ENCODE data around the gene SIT1. TPM values are rescaled to one million over a fixed set of nuclear protein-coding genes. Genes with fewer than 3 reads are reported as not detected.

The SIT1 gene
- polyA plus RNA-seq, 2 of the 4 experiments (the other 2 are of a cell fraction): not detected

GRCh38 chr9:35687972-35688557, 37.3 kb upstream of the SIT1 start (continued):
- no peak for TF ChIP-seq ZFP36 (IDR thresholded peaks at IDR 0.05; ENCODE audit: borderline replicate concordance, partially characterized antibody)

GRCh38 chr9:35687306-35687705, 36.6 kb upstream of the SIT1 start:
- ChIA-PET CTCF (interaction anchor here (2.8 to 32.5 kb wide), 4 partner anchors 9 to 69 kb away, joined by 12 to 758 read pairs (median 285); partner anchors contain the start of genes ARHGEF39, CA9, CCDC107 and CREB3), POLR2A (interaction anchor here (1.1 to 1.7 kb wide), 2 partner anchors 22 to 45 kb away, joined by 3 to 4 read pairs; partner anchors contain the start of genes ARHGEF39, CREB3 and TLN1)
- ATAC-seq (no peak), DNase-seq (ENCODE audit: low read depth in 1 of 2, low spot score in 1 of 2) (peak in 1 of 2 experiments; percentile 43), FAIRE-seq (no peak)
- Histone ChIP-seq H3K4me3 (peak overlapping the region; percentile 87; the same call in 1 of the 3 replicates), H3K27ac (peak overlapping the region in 1 of 2 experiments; percentile 93; a peak in 3 of 6 replicates), H3K4me1 (peaks cover 44% of the 10 kb centered on the region), H3K9me3 (no peaks in the 10 kb centered on the region), H3K4me2 (peak overlapping the region; percentile 79)
- TF ChIP-seq FOSL2 (IDR thresholded peaks at IDR 0.05) (no peak), FOSL2 (CRISPR knock-in tag; IDR thresholded peaks at IDR 0.05) (no peak), HOXA7 (CRISPR knock-in tag; IDR thresholded peaks at IDR 0.05) (no peak), REST (IDR thresholded peaks at IDR 0.05) (no peak), HDAC2 (IDR thresholded peaks at IDR 0.05) (no peak), RCOR1 (IDR thresholded peaks at IDR 0.05; ENCODE audit: low read depth, low read length) (no peak), RFX5 (IDR thresholded peaks at IDR 0.05) (no peak), HOXB5 (CRISPR knock-in tag; IDR thresholded peaks at IDR 0.05) (no peak), PHF8 (IDR thresholded peaks at IDR 0.05; ENCODE audit: borderline replicate concordance, low read depth) (no peak), GATA3 (IDR thresholded peaks at IDR 0.05; ENCODE audit: borderline replicate concordance) (no peak), ELK1 (IDR thresholded peaks at IDR 0.05; ENCODE audit: low read depth, low read length) (no peak), BHLHE40 (IDR thresholded peaks at IDR 0.05; ENCODE audit: low read depth, low read length) (no peak), POLR2A (IDR thresholded peaks at IDR 0.05; ENCODE audit: low read length) (no peak), HES2 (IDR thresholded peaks at IDR 0.05) (no peak), HOXB13 (CRISPR knock-in tag; IDR thresholded peaks at IDR 0.05; ENCODE audit: low read depth) (no peak), ZFP36 (IDR thresholded peaks at IDR 0.05; ENCODE audit: borderline replicate concordance, partially characterized antibody) (no peak), RNF2 (IDR thresholded peaks at IDR 0.05; ENCODE audit: borderline replicate concordance, low read depth) (no peak), CBX2 (IDR thresholded peaks at IDR 0.05; ENCODE audit: borderline replicate concordance, low read depth) (no peak), ATOH8 (CRISPR knock-in tag; IDR thresholded peaks at IDR 0.05; ENCODE audit: low read depth) (no peak), RAD21 (conservative IDR thresholded peaks at IDR 0.05 in 1 of 2, IDR thresholded peaks at IDR 0.05 in 1 of 2) (no peak), KDM5A (IDR thresholded peaks at IDR 0.05) (no peak)
- WGBS (ENCODE audit: missing lambda C conversion rate): 83% methylated on average over 2 of the region's 2 CpGs
